Measurements from ENCODE around the gene AIG1. TPM values are rescaled to one million over a fixed set of nuclear protein-coding genes. Genes with fewer than 3 reads are reported as not detected.

Gene AIG1
- total RNA-seq, 1 donor from 2014 or later, result 35.2 TPM

DNA sequence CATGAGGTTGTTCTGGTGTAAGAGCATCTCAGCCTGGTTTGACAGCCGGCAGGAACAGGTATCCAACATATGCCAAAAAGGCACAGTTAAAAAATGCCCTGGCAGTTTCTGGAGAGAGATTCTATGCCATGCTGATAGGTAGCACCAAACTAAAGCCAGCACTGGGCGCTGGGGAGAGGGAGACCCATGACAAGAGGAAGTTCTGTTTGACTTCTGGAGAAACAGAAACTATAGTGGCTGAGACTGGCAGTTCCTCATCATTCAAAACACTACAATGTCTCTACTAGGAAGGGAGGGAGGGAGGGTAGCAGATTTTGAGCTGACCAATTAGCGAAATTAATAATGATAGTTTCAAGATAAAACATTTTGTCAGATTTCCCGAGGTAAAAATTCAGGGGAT lies 215.7 kb downstream of the AIG1 start:
- no peak overlapping the region for H2AFZ ChIP-seq (ENCODE audit: low read depth, low read length)
- Mint-ChIP-seq H3K36me3 (ENCODE audit: low read depth, unreplicated experiment) (no peaks in the 10 kb centered on the region), H3K27ac (ENCODE audit: unreplicated experiment) (no peak overlapping the region), H3K4me3 (ENCODE audit: unreplicated experiment) (no peak overlapping the region), H3K4me1 (ENCODE audit: low read depth, unreplicated experiment) (peaks cover 1% of the 10 kb centered on the region), H3K27me3 (ENCODE audit: low read depth, unreplicated experiment) (no peaks in the 10 kb centered on the region), H3K9me3 (ENCODE audit: unreplicated experiment) (peaks cover 3% of the 10 kb centered on the region)
- H4K20me1 ChIP-seq (ENCODE audit: insufficient read depth, low read length), result no peaks in the 10 kb centered on the region
- no peaks in the 10 kb centered on the region for H3K4me1 ChIP-seq (ENCODE audit: insufficient read depth, low read length)
- no peak overlapping the region for H3K4me2 ChIP-seq (ENCODE audit: low read length)
- H3K79me2 ChIP-seq (ENCODE audit: insufficient read depth, low read length), result no peaks in the 10 kb centered on the region
- no peak overlapping the region for H3K27ac ChIP-seq (ENCODE audit: low read depth, low read length)
- no peak overlapping the region for H3K9ac ChIP-seq (ENCODE audit: low read length)
- no peaks in the 10 kb centered on the region for H3K27me3 ChIP-seq (ENCODE audit: insufficient read depth, low read length)
- H3K9me3 ChIP-seq (ENCODE audit: insufficient read depth, low read depth, low read length), result no peaks in the 10 kb centered on the region
- no peaks in the 10 kb centered on the region for H3K36me3 ChIP-seq (ENCODE audit: insufficient read depth, low read length)
- DNase-seq (ENCODE audit: low read depth), result no peak
- TF ChIP-seq, protein P1, sequence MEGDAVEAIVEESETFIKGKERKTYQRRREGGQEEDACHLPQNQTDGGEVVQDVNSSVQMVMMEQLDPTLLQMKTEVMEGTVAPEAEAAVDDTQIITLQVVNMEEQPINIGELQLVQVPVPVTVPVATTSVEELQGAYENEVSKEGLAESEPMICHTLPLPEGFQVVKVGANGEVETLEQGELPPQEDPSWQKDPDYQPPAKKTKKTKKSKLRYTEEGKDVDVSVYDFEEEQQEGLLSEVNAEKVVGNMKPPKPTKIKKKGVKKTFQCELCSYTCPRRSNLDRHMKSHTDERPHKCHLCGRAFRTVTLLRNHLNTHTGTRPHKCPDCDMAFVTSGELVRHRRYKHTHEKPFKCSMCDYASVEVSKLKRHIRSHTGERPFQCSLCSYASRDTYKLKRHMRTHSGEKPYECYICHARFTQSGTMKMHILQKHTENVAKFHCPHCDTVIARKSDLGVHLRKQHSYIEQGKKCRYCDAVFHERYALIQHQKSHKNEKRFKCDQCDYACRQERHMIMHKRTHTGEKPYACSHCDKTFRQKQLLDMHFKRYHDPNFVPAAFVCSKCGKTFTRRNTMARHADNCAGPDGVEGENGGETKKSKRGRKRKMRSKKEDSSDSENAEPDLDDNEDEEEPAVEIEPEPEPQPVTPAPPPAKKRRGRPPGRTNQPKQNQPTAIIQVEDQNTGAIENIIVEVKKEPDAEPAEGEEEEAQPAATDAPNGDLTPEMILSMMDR (IDR thresholded peaks at IDR 0.05; ENCODE audit: insufficient read depth, low read depth, low read length), result no peak
- TF ChIP-seq EZH2 (IDR thresholded peaks at IDR 0.05; ENCODE audit: insufficient read depth, low read length), result no peak
- FAIRE-seq, result no peak
- H3K4me3 ChIP-seq (ENCODE audit: insufficient read depth, low read depth, low read length), result no peak overlapping the region

DNA sequence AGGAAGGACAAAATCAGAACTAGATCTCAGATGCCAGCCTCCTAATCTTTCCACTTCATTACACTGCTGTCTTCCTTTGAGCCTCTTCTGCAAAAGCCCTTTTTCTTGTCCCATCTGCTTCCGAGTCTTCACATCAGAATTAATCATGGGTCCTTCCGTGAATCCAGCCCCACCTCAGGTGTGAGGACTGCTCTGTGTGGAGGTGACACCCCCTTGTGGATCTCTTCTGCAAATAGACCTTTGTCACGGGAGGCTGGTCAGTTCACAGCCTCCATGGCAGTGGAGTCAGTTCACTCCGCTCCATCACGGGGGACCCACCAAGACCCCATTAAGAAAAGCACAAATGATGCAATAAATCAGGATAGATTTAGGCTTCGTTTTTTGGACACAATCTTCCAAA lies 218.7 kb downstream of the AIG1 start:
- H3K4me3 Mint-ChIP-seq (ENCODE audit: unreplicated experiment), result no peak overlapping the region
- FAIRE-seq, result no peak
- peaks cover 1% of the 10 kb centered on the region for H3K4me1 Mint-ChIP-seq (ENCODE audit: low read depth, unreplicated experiment)

More for the DNA sequence above, 218.7 kb downstream of the AIG1 start:
- Histone ChIP-seq H3K4me1 (ENCODE audit: insufficient read depth, low read length) (no peaks in the 10 kb centered on the region), H3K9ac (ENCODE audit: low read length) (no peak overlapping the region), H2AFZ (ENCODE audit: low read depth, low read length) (no peak overlapping the region), H3K4me2 (ENCODE audit: low read length) (no peak overlapping the region), H3K4me3 (ENCODE audit: insufficient read depth, low read depth, low read length) (no peak overlapping the region), H3K27me3 (ENCODE audit: insufficient read depth, low read length) (no peaks in the 10 kb centered on the region), H3K27ac (ENCODE audit: low read depth, low read length) (no peak overlapping the region), H3K36me3 (ENCODE audit: insufficient read depth, low read length) (no peaks in the 10 kb centered on the region), H3K79me2 (ENCODE audit: insufficient read depth, low read length) (no peaks in the 10 kb centered on the region), H3K9me3 (ENCODE audit: insufficient read depth, low read depth, low read length) (no peaks in the 10 kb centered on the region), H4K20me1 (ENCODE audit: insufficient read depth, low read length) (no peaks in the 10 kb centered on the region)
- Mint-ChIP-seq H3K9me3 (ENCODE audit: unreplicated experiment) (no peaks in the 10 kb centered on the region), H3K27ac (ENCODE audit: unreplicated experiment) (no peak overlapping the region), H3K27me3 (ENCODE audit: low read depth, unreplicated experiment) (no peaks in the 10 kb centered on the region), H3K36me3 (ENCODE audit: low read depth, unreplicated experiment) (no peaks in the 10 kb centered on the region)
- TF ChIP-seq, protein P1 (IDR thresholded peaks at IDR 0.05; ENCODE audit: insufficient read depth, low read depth, low read length), result peak; percentile 12
- TF ChIP-seq EZH2 (IDR thresholded peaks at IDR 0.05; ENCODE audit: insufficient read depth, low read length), result no peak
- no peak for DNase-seq (ENCODE audit: low read depth)
